Type B pancreatic cell (in vitro differentiated cells): Measurements from ENCODE around the gene MRPL9. TPM values are rescaled to one million over a fixed set of nuclear protein-coding genes. Genes with fewer than 3 reads are reported as not detected.
"Not testable (repeated sequence)": the region's sequence is repeated elsewhere in the genome, so short reads cannot be mapped to it uniquely, and the experiment has no call there.

Source experiments
- DNase-seq: peaks from one replicate; pipeline ENCODE4 v3.0.0; 2021; ENCODE audit warnings: mixed read lengths; ENCODE audit not compliant: unreplicated experiment; ENCODE audit errors: extremely low spot score
- H3K27ac Mint-ChIP-seq: 2 replicates; pipeline ENCODE4 v1.8.0; 2021; ENCODE audit warnings: mild to moderate bottlenecking, mixed read lengths
- H3K27me3 Mint-ChIP-seq: 2 replicates; pipeline ENCODE4 v1.8.0; 2021; ENCODE audit warnings: mixed read lengths
- H3K36me3 Mint-ChIP-seq: 2 replicates; pipeline ENCODE4 v1.8.0; 2021; ENCODE audit warnings: mixed read lengths
- H3K4me1 Mint-ChIP-seq: one replicate; pipeline ENCODE4 v1.8.0; 2021; ENCODE audit warnings: mixed read lengths; ENCODE audit not compliant: unreplicated experiment
- H3K4me3 Mint-ChIP-seq: 2 replicates; pipeline ENCODE4 v1.8.0; 2021; ENCODE audit warnings: mild to moderate bottlenecking, mixed read lengths
- H3K9me3 Mint-ChIP-seq: 2 replicates; pipeline ENCODE4 v1.8.0; 2021; ENCODE audit warnings: mixed read lengths
- CTCF ChIP-seq: fragments of 200-600 bp; sonication (generic); conservative IDR thresholded peaks from 2 replicates; pipeline ENCODE4 v1.5.0; 2021; ENCODE audit warnings: antibody characterized with exemption, mild to moderate bottlenecking
- total RNA-seq: library from RNA; stranded (reverse); gene quantifications from 2 replicates; pipeline ENCODE4 v1.2.1, GENCODE V29; 2021; ENCODE audit warnings: low replicate concordance

The MRPL9 gene
- total RNA-seq, 1 donor from 2014 or later = 92.1 TPM

DNA sequence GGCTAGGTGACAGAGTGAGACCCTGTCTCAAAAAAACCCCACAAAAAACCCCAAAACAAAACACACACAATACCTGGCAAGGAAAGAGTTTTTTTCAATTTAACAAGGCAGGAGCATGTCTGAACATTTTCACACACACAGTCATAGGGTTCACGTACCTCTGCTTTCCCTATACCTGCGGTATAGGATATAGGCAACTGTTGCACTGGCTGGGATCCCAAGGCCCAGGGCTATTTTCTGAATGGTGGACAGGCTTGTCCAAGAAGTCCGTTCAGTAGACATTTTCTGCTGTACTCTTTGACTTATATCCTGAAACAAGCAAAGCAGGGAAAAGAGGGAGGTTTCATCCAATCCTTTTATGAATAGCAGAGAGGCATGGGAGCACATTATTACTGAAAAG lies 19.4 kb upstream of the MRPL9 start:
- Mint-ChIP-seq H3K27ac (no peak overlapping the region), H3K36me3 (peaks cover 14% of the 10 kb centered on the region), H3K4me1 (no peaks in the 10 kb centered on the region), H3K9me3 (no peaks in the 10 kb centered on the region), H3K4me3 (no peak overlapping the region), H3K27me3 (peaks cover 2% of the 10 kb centered on the region)
- no peak for TF ChIP-seq CTCF
- no peak for DNase-seq

DNA sequence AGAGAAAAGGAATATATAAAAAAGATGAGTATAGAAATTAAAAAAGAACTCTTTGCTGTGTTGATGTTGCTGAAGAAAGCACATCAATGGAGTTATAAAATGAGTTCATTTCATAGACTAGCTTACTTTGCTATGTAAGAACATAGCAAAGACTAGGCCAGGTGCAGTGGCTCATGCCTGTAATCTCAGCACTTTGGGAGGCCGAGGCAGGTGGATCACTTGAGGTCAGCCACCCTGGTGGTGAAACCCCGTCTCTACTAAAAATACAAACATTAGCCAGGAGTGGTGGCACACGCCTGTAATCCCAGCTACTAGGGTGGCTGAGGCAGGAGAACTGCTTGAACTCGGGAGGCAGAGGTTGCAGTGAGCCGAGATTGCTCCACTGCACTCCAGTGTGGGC lies 18.7 kb upstream of the MRPL9 start:
- not testable (repeated sequence) for H3K27me3 Mint-ChIP-seq, H3K4me1 Mint-ChIP-seq, DNase-seq, H3K9me3 Mint-ChIP-seq, H3K27ac Mint-ChIP-seq, H3K4me3 Mint-ChIP-seq
- H3K36me3 Mint-ChIP-seq = peaks cover 14% of the 10 kb centered on the region

DNA sequence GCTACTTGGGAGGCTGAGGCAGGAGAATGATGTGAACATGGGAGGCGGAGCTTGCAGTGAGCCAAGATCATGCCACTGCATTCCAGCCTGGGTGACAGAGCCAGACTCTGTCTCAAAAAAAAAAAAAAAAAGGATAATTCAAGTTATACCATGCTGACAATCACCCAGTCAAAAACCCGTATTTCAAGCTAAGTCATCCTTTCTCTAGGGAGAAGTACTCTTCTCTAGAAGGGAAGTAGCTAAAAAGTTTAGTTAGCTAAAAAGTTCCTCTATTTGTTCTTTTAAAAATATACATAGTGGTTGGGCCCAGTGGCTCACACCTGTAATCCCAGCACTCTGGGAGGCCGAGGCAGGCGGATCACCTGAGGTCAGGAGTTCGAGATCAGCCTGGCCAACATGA lies 17.4 kb upstream of the MRPL9 start:
- peaks cover 14% of the 10 kb centered on the region for H3K36me3 Mint-ChIP-seq
- not testable (repeated sequence) for DNase-seq, H3K9me3 Mint-ChIP-seq, H3K4me1 Mint-ChIP-seq, H3K27ac Mint-ChIP-seq, H3K4me3 Mint-ChIP-seq, H3K27me3 Mint-ChIP-seq

DNA sequence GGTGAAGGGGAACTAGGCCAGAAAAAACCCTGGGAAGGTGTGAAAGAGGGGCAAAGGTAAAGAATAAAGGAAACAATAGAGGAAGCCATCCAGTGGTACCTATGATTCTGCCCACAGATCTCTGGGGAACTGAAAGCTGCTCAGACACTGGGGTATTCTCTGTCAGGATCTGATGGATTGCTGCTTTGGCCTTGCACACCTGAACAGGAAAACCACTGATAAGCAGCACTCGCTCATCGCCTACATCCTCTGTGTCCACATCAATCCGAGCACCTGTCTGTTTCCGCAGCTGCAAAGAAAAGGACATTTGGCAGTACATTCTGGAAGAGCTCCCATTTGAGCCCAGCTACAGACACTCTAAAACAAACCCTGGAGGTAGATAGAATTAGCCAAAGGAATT lies 16.6 kb upstream of the MRPL9 start:
- no peak for TF ChIP-seq CTCF
- Mint-ChIP-seq H3K4me1 (no peaks in the 10 kb centered on the region), H3K9me3 (no peaks in the 10 kb centered on the region), H3K36me3 (peaks cover 14% of the 10 kb centered on the region), H3K4me3 (no peak overlapping the region), H3K27ac (no peak overlapping the region), H3K27me3 (no peaks in the 10 kb centered on the region)
- no peak for DNase-seq

DNA sequence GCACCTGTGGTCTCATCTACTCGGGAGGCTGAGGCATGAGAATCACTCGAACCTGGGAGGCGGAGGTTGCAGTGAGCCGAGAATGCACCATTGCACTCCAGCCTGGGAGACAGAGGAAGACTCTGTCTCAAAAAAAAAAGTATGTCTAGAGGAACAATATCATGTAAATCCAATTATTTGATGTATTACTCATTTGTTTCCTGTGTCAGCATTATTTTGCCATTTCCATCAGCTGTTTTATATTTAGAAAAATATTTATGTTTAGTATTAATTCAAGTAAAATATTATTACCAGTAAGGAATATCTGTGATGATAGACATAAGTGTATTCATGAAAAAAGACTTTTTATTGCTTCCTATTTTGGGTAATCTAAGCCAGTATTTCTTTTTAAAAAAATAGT lies 14.0 kb upstream of the MRPL9 start:
- H3K27me3 Mint-ChIP-seq = no peaks in the 10 kb centered on the region
- H3K4me3 Mint-ChIP-seq = no peak overlapping the region
- H3K4me1 Mint-ChIP-seq = no peaks in the 10 kb centered on the region
- no peak overlapping the region for H3K27ac Mint-ChIP-seq
- no peak for TF ChIP-seq CTCF
- no peaks in the 10 kb centered on the region for H3K9me3 Mint-ChIP-seq
- H3K36me3 Mint-ChIP-seq = peaks cover 14% of the 10 kb centered on the region
- no peak for DNase-seq

DNA sequence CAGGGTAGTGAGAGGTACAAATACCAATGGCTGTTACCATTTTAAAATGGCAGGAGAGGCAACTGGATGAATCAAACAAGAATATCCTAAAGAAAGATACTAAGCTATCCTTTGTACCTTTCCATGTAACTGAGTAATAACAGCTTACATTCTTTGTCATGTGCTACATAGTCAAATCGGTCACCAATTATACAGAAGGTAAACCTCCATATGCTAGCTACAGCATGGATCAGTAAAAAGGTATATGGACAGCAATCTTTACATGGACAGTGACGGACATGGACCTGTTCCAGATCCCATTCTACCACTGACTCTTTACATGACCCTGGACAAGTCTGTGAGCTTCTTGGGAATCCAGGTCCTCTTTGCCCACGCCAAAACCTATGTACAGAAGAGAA lies 13.4 kb upstream of the MRPL9 start:
- Mint-ChIP-seq H3K4me3 (no peak overlapping the region), H3K36me3 (peaks cover 14% of the 10 kb centered on the region), H3K4me1 (no peaks in the 10 kb centered on the region), H3K27me3 (no peaks in the 10 kb centered on the region), H3K9me3 (no peaks in the 10 kb centered on the region), H3K27ac (no peak overlapping the region)
- no peak for DNase-seq
- no peak for TF ChIP-seq CTCF
